ENCODE results near the gene IMMP1L.

- TF ChIP-seq KDM1A (IDR thresholded peaks at IDR 0.05; ENCODE audit: borderline replicate concordance) = no peak
- TF ChIP-seq ZNF274 (IDR thresholded peaks at IDR 0.05; ENCODE audit: insufficient read depth, insufficient read length) = no peak
- no peak for TF ChIP-seq JUNB (IDR thresholded peaks at IDR 0.05)
Measured at GRCh38 chr11:31555938-31556337, 46.5 kb upstream of the IMMP1L start.

All from GM12878 (cell line).